Pancreas (tissue), 10 donors: ENCODE data around the gene DHX8. TPM values are rescaled to one million over a fixed set of nuclear protein-coding genes. Genes with fewer than 3 reads are reported as not detected.

Experiments
- ATAC-seq, 4 donors: fragments of 200-7000 bp; cut with Tn5 transposase; one replicate each; pipeline versions ENCODE4 v1.8.0 to v1.9.1; 2020; ENCODE audit warnings: mild to moderate bottlenecking in 4 of 4, moderate library complexity in 4 of 4
- DNase-seq, 6 donors: peaks; one replicate each; pipeline ENCODE4 v3.0.0-alpha.2; 2020
- FAIRE-seq: peaks from 2 replicates; lab custom pipeline; 2012; peaks lifted over from hg19 to GRCh38; lab: Jason Lieb, UNC
- H3K27ac ChIP-seq, 4 donors: fragments of 200-600 bp; sonication (generic); 1 replicate in 3 of 4; 2 replicates in 1 of 4; pipeline versions ENCODE4 v1.5.0 to v1.8.0; 2020
- H3K27me3 ChIP-seq, 4 donors: fragments of 200-600 bp; one replicate each; pipeline ENCODE4 v1.8.0; 2021
- H3K36me3 ChIP-seq, 3 donors: fragments of 200-600 bp; sonication (generic) in 1 of 3; one replicate each; pipeline versions ENCODE4 v1.5.0 to v1.8.0; 2020 to 2021
- H3K4me1 ChIP-seq, 3 donors: fragments of 200-600 bp; one replicate each; pipeline ENCODE4 v1.8.0; 2021
- H3K4me3 ChIP-seq, 4 donors: fragments of 200-600 bp; sonication (generic) in 2 of 4; one replicate each; pipeline versions ENCODE4 v1.5.0 to v1.8.0; 2020 to 2021
- H3K9me3 ChIP-seq, 4 donors: fragments of 200-600 bp; one replicate each; pipeline ENCODE4 v1.8.0; 2021
- WGBS, 2 donors: extraction: QIAGEN DNeasy Blood & Tissue Kit; methylation state at CpG; one replicate each; pipeline ENCODE4 v1.1.7; 2013; 5-methylcytosine and 5-hydroxymethylcytosine counted together
- intact Hi-C, 3 donors: fragments of 100-400 bp; cut with DNase I; formaldehyde crosslinking; loops; one replicate each; pipeline versions ENCODE4 v1.11.1 to v1.14.2; 2022
- polyA plus RNA-seq, 2 donors: library from polyadenylated mRNA; stranded (reverse); fragments of 200-250 nt; gene quantifications; one replicate each; pipeline ENCODE4 v1.2.3, GENCODE V29; 2013
- total RNA-seq, 6 donors: library from RNA; stranded (reverse); fragmentation: NEBNext Ultra II Directional in 4 of 6; extraction: Animal tissue kit (Norgen Biotek cat#: 25700) in 4 of 6; gene quantifications; one replicate each; pipeline versions ENCODE4 v1.2.1 to v1.2.4, GENCODE V29; 2021 to 2023
- TF ChIP-seq, protein P1 (sequence below), 4 donors: fragments of 200-600 bp; sonication (generic) in 3 of 4; IDR thresholded peaks; one replicate each; pipeline versions ENCODE4 v1.5.0 to v1.8.0; 2021; ENCODE audit warnings: antibody characterized with exemption in 4 of 4
- donor health status: healthy with polysubstance abuse.
- donor health status: DM: no; HTN: no; CAD: no; lungs with moderate emphysema.
- donor health status: DM: no; HTN: no; CAD: no.
- donor health status: control.
- donor health status: control.
- donor health status: Bipolar disorder and iron deficiency.
- donor health status: DM: yes; HTN: yes; CAD: no.
- donor health status: DM: no; HTN: no; CAD: no.
- donor health status: DM: no; HTN: no; CAD: no.
- donor health status: DM: yes; HTN: yes; CAD: no.

The DHX8 gene
- total and polyA plus RNA-seq, 8 donors = 11.0 to 26.0 (median 16.6) TPM

DNA sequence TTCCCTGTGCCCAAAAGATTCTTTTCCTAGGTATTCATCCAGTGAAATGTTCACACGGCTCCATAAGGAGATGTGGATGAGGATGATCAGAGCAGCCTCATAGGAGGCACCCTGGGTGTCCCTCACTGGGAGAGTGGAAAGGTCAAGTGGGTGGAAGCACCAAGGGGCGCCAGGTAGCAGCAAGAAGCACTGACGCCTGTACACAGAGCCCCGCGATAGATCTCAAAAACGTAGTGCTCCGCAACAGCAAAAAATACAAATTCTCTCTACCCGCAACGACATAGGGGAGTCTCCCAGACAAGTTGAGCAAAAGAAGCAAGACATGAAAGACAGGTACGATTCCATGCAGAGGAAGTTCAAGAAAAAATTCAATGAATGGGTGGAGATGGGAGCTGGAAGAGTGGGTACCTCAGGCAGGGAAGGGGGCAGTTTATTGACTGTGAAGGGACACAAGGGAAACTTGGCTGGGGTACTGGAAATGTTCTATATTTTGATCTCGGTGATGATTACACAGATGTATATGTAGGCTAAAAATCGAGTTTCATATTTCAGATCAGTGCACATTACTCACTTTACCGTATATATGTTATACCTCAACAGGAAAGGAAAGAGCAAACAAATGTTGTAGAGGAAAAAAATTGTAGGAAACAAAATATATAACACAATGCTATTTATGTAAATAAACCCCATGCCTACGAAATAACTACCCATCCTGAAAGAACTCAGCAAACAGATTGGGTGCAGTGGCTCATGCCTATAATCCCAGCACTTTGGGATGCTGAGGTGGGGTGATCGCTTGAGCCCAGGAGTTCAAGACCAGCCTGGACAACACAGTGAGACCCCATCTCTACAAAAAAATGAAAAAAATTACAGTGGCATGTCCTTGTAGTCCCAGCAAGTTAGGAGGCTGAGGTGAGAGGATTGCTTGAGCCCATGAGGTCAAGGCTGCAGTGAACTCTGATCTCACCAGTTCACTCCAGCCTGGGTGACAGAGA, 80.1 kb downstream of the DHX8 start:
- no peaks in the 10 kb centered on the region for H3K9me3 ChIP-seq
- TF ChIP-seq, protein P1, sequence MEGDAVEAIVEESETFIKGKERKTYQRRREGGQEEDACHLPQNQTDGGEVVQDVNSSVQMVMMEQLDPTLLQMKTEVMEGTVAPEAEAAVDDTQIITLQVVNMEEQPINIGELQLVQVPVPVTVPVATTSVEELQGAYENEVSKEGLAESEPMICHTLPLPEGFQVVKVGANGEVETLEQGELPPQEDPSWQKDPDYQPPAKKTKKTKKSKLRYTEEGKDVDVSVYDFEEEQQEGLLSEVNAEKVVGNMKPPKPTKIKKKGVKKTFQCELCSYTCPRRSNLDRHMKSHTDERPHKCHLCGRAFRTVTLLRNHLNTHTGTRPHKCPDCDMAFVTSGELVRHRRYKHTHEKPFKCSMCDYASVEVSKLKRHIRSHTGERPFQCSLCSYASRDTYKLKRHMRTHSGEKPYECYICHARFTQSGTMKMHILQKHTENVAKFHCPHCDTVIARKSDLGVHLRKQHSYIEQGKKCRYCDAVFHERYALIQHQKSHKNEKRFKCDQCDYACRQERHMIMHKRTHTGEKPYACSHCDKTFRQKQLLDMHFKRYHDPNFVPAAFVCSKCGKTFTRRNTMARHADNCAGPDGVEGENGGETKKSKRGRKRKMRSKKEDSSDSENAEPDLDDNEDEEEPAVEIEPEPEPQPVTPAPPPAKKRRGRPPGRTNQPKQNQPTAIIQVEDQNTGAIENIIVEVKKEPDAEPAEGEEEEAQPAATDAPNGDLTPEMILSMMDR (IDR thresholded peaks at IDR 0.05) = no peak
- H3K4me3 ChIP-seq = no peak overlapping the region
- WGBS, 2 donors = 56 to 60% methylated on average over 15 of the region's 15 CpGs
- H3K27ac ChIP-seq = no peak overlapping the region
- intact Hi-C loops = loop anchor here in 1 of 3 donors (10.0 kb wide), 1 partner anchor 191 kb away; the partner anchor contains the start of gene SOST
- FAIRE-seq (no peak), DNase-seq (no peak), ATAC-seq (no peak)
- H3K4me1 ChIP-seq = no peaks in the 10 kb centered on the region
- H3K36me3 ChIP-seq = no peaks in the 10 kb centered on the region
- H3K27me3 ChIP-seq = no peaks in the 10 kb centered on the region

DNA sequence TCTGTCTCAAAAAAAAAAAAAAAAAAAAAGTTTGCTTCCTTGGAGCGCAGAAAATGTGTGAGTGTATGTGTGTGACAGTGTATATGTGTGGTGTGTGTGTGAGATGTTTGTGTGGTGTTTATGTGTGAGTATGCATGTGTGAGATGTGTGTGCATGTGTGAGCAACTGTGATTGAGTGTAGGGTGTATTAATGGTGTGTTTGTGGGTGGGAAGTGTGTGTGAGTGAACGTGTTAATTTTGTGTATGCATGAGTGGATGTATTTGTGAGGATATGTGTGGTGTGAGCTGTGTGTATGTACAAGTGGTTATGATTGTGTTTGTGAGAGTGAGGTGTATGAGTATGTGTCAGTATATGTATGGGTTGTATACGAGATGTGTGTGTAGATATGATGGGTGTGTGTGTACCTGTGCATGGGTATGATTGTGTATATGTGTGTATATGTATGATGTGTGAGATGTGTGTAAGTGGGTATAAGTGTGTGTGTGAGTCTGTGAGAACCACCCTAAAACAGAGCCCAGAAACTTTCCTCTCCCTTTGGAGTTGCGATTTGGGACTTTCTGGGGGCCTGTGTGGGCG, 84.8 kb downstream of the DHX8 start:
- FAIRE-seq (no peak), DNase-seq (no peak), ATAC-seq (no peak)
- Histone ChIP-seq H3K4me3 (no peak overlapping the region), H3K27me3 (no peaks in the 10 kb centered on the region), H3K9me3 (no peaks in the 10 kb centered on the region), H3K36me3 (no peaks in the 10 kb centered on the region), H3K4me1 (no peaks in the 10 kb centered on the region), H3K27ac (no peak overlapping the region)
- 79 to 88% methylated on average over 5 of the region's 5 CpGs for WGBS, 2 donors
- TF ChIP-seq, protein P1 (IDR thresholded peaks at IDR 0.05) = no peak
- intact Hi-C loops = loop anchor here in 1 of 3 donors (10.0 kb wide), 1 partner anchor 186 kb away; the partner anchor contains the start of gene SOST

DNA sequence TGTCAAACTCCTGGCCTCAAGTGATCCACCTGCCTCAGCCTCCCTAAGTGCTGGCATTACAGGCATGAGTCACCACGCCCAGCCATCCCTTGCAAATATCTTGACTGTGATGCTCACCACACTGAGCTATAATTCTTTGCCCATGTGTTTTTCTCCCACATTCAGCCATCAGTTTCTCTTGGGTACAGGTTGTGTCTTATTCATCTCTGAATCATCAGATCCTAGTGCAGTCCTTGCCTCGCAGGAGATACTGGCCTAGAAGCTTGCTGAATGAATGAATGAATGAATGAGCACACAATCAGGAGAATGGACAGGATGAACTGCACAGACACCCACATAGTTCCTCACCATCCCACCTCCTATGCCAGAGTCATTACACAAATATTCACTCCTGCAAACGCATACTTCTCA, 86.7 kb downstream of the DHX8 start:
- no peak overlapping the region for H3K27ac ChIP-seq
- TF ChIP-seq, protein P1 (IDR thresholded peaks at IDR 0.05) = no peak
- no peak for FAIRE-seq
- H3K9me3 ChIP-seq = no peaks in the 10 kb centered on the region
- no peaks in the 10 kb centered on the region for H3K27me3 ChIP-seq
- no peaks in the 10 kb centered on the region for H3K4me1 ChIP-seq
- intact Hi-C loops = no loop called here
- ATAC-seq = no peak
- WGBS, 2 donors = 77 to 89% methylated on average over 3 of the region's 3 CpGs
- no peak overlapping the region for H3K4me3 ChIP-seq
- no peak for DNase-seq
- H3K36me3 ChIP-seq = no peaks in the 10 kb centered on the region

DNA sequence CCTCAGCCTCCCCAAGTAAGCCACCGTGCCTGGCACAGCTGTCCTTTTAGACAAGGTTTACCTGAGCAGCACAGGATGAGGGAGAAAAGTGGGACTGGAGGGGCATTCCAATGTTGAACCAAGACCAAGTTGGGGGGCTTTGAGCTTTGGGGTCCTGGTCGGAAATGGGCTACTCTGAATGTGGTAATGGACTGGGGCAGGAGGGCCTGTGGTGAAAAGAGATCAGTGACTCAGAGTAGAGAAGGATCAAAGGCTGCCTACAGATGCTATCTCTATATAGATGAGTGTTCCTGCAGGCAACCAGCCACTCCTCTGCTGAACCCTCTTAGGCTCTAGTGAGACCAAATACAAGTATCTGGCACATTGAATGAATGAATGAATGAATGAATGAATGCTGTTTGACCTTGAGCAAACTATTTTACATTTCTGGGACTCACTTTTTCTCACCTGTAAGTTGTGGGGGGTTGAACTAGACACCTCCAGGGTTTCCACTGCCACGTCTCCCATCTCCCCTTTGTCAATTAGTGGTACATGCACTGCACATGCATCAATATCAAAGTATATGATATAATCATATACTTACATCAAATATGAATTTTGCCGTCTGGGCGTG, 88.7 kb downstream of the DHX8 start:
- H3K9me3 ChIP-seq = no peaks in the 10 kb centered on the region
- no peaks in the 10 kb centered on the region for H3K27me3 ChIP-seq
- no peak for FAIRE-seq
- intact Hi-C loops = no loop called here
- H3K27ac ChIP-seq = no peak overlapping the region
- DNase-seq = no peak
- TF ChIP-seq, protein P1 (IDR thresholded peaks at IDR 0.05) = no peak
- H3K36me3 ChIP-seq = no peaks in the 10 kb centered on the region
- no peak for ATAC-seq
- H3K4me3 ChIP-seq = no peak overlapping the region
- WGBS, 2 donors = 68 to 74% methylated on average over 5 of the region's 5 CpGs
- no peaks in the 10 kb centered on the region for H3K4me1 ChIP-seq
